Aorta (tissue), 5 donors: ENCODE results near the gene CAB39. TPM values are rescaled to one million over a fixed set of nuclear protein-coding genes. Genes with fewer than 3 reads are reported as not detected.

Experiments
- ATAC-seq: fragments of 200-7000 bp; cut with Tn5 transposase; one replicate; pipeline ENCODE4 v1.9.1; 2022; ENCODE audit warnings: moderate library complexity; ENCODE audit not compliant: low FRiP score
- DNase-seq, 2 donors: peaks; one replicate each; pipeline ENCODE4 v3.0.0-alpha.2; 2020
- H3K27ac ChIP-seq, 2 donors: one replicate each; pipeline ENCODE4 v1.5.1; 2013; ENCODE audit warnings: low read length in 2 of 2, mild to moderate bottlenecking in 2 of 2, moderate library complexity in 2 of 2, control low read depth in 1 of 2, inconsistent platforms in 1 of 2, low read depth in 1 of 2
- H3K27me3 ChIP-seq, 2 donors: one replicate each; pipeline ENCODE4 v1.6.1; 2013; ENCODE audit warnings: control low read depth in 1 of 2, low read length in 1 of 2, mild to moderate bottlenecking in 1 of 2, moderate library complexity in 1 of 2; ENCODE audit not compliant: insufficient read depth in 2 of 2, control insufficient read depth in 1 of 2
- H3K36me3 ChIP-seq, 2 donors: one replicate each; pipeline ENCODE4 v1.6.1; 2013; ENCODE audit warnings: control low read depth in 1 of 2, low read length in 1 of 2, mild to moderate bottlenecking in 1 of 2; ENCODE audit not compliant: insufficient read depth in 2 of 2, control insufficient read depth in 1 of 2
- H3K4me1 ChIP-seq, 2 donors: one replicate each; pipeline ENCODE4 v1.6.1; 2013; ENCODE audit warnings: low read length in 2 of 2, control low read depth in 1 of 2, mild to moderate bottlenecking in 1 of 2, moderate library complexity in 1 of 2; ENCODE audit not compliant: insufficient read depth in 2 of 2, control insufficient read depth in 1 of 2
- H3K4me3 ChIP-seq, 2 donors: one replicate each; pipeline ENCODE4 v1.5.1; 2013; ENCODE audit warnings: low read length in 2 of 2, control low read depth in 1 of 2, mild to moderate bottlenecking in 1 of 2
- H3K9me3 ChIP-seq: one replicate; pipeline ENCODE4 v1.6.1; 2013; ENCODE audit warnings: mild to moderate bottlenecking, low read length; ENCODE audit not compliant: control insufficient read depth
- WGBS, 2 donors: extraction: QIAGEN DNeasy Blood & Tissue Kit; methylation state at CpG; one replicate each; pipeline ENCODE4 v1.1.7; 2013; 5-methylcytosine and 5-hydroxymethylcytosine counted together
- intact Hi-C, 2 donors: fragments of 100-400 bp; cut with DNase I; formaldehyde crosslinking; loops; one replicate each; pipeline versions ENCODE4 v1.14.2 to v1.15.0; 2022
- polyA plus RNA-seq, 2 donors: library from polyadenylated mRNA; stranded (reverse); fragments of 200-250 nt; gene quantifications; one replicate each; pipeline ENCODE4 v1.2.3, GENCODE V29; 2013
- total RNA-seq, 2 donors: library from RNA; stranded (reverse); fragmentation: NEBNext Ultra II Directional; extraction: Animal tissue kit (Norgen Biotek cat#: 25700); gene quantifications; one replicate each; pipeline ENCODE4 v1.2.1, GENCODE V29; 2021
- donor health status: healthy with polysubstance abuse.
- donor health status: Bipolar disorder and iron deficiency.
- donor health status: DM: no; HTN: no; CAD: no.
- donor health status: DM: no; HTN: no; CAD: no.
- donor health status: DM: yes; HTN: yes; CAD: no.

CAB39 gene
- total and polyA plus RNA-seq, 4 donors = 27.3 to 81.1 (median 69.1) TPM

DNA sequence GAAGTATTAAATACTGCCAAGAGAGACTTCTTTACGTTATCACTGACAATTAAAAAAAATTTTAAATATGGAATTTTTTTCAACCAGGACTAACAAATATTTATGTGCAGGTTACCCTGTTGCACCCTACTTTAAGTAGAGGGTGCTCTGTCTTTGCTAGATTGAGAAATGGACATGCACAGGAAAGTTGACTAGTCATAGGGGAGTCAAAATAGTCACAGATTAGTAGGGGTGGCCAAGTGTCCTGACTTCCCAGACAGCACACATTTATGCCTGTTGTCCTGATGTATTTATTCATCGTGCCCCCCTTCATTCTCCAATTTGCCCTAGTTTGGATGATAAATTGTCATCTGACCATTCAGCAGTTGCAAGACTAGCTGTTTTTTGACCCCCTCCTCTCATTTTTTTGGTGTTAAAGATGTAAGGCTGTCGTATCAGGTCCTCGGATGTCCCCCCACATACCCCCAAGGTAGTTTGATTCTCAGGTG is 20.3 kb downstream of the CAB39 start:
- Histone ChIP-seq H3K4me3 (no peak overlapping the region), H3K27me3 (no peaks in the 10 kb centered on the region), H3K4me1 (peaks cover 2 to 15% of the 10 kb centered on the region in 2 donors), H3K36me3 (no peaks in the 10 kb centered on the region), H3K9me3 (no peaks in the 10 kb centered on the region), H3K27ac (no peak overlapping the region)
- no peak for DNase-seq
- no peak for ATAC-seq
- 69 to 86% methylated on average over 4 of the region's 4 CpGs for WGBS, 2 donors
- intact Hi-C loops = no loop called here

DNA sequence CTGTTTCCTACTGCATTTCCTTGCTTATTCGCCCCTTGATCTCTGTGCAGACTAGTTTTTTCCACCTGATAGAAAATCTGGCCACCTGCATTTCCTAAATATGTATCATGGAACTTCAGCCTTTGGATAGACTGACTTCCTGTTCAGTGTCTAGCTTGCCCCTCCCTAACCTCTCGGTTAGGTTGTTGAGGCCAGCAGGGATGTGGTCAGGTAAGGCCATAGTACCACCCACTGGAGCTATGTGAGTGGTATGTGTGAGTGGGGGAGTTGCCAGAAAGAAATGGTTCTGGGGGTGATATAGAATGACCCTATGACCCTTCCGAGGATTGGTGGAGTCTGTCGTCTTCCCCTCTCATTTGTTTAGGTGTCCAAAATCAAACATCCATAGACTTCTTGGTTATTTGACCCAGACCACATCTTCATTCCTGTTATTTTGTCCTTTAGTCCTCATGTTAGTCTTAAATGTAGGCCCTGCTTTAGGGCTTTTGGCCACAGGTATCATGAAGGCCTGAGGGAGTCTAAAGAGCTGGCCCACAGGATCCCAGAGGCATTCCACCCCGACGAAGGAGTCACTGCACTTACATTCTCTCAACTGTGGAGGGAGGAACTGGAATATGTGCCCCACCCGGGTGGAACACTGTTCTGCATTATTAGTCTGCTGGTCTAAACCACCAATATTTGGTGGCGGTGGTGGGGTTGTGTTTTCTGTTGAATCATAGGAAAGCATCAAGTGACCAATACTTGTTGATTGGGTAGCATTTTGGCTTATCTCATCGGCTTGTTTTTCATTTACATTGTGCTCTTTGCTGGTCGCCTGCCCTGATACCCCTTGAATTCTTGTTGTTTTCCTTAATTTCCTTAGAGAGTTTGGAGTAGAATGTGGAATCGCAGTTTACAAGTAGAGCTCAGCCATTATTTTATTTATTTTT is 21.9 kb downstream of the CAB39 start:
- Histone ChIP-seq H3K4me1 (peaks cover 2 to 18% of the 10 kb centered on the region in 2 donors), H3K36me3 (no peaks in the 10 kb centered on the region), H3K27me3 (no peaks in the 10 kb centered on the region), H3K27ac (no peak overlapping the region), H3K4me3 (no peak overlapping the region), H3K9me3 (no peaks in the 10 kb centered on the region)
- WGBS, 2 donors = 91 to 96% methylated on average over 11 of the region's 11 CpGs
- intact Hi-C loops = no loop called here
- no peak for ATAC-seq
- no peak for DNase-seq

DNA sequence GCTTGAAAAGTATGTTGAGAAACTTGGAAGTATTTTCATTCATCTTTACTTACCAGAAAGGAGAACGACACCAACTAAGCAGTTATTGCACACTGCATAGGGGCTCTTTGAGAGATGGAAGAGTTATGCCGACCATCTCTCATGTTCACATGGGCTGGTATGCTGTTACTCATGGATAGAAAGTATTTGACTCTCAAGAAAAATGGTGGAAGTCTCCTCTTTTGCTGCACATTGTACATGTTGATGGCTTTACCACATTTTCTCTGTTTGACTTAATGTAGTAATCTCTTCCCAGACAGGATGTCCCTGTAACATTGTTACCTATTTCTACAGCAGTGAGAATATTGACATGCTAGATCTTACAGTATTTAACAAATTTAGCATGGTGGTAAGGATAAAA is 23.2 kb downstream of the CAB39 start:
- intact Hi-C loops = no loop called here

DNA sequence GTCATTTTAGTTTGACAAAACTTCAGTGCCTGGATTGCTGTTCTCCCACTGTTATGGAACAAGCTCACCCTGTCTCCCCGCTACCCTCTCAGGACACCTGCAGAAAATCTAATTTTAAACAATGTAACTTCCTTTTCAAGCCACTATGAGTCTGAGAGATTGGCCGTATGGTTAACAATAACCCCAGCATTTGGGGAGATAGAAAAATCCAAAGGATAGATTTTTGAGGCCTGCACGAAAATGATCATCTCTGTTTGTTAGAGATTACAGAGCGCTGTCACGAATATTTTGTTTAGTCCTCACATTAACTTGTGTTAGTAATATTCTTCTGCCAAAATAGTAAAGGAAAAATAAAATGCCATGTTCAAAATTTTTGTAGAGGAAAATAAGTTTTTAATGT is 24.7 kb downstream of the CAB39 start:
- 80% methylated on average over 5 of the region's 5 CpGs for WGBS, 2 donors
- intact Hi-C loops = no loop called here
- Histone ChIP-seq H3K9me3 (no peaks in the 10 kb centered on the region), H3K27ac (peak overlapping the region; percentile 38 to 43), H3K36me3 (peaks cover 0 to 2% of the 10 kb centered on the region in 2 donors), H3K4me1 (peaks cover 2 to 18% of the 10 kb centered on the region in 2 donors), H3K27me3 (no peaks in the 10 kb centered on the region), H3K4me3 (no peak overlapping the region)
- ATAC-seq (no peak), DNase-seq (no peak)

More for the DNA sequence above, 23.2 kb downstream of the CAB39 start:
- WGBS, 2 donors = 85 to 94% methylated on average over 2 of the region's 2 CpGs
- DNase-seq (no peak), ATAC-seq (no peak)
- Histone ChIP-seq H3K4me3 (no peak overlapping the region), H3K27ac (peak overlapping the region in 1 of 2 donors; percentile 12), H3K4me1 (peaks cover 2 to 18% of the 10 kb centered on the region in 2 donors), H3K9me3 (no peaks in the 10 kb centered on the region), H3K27me3 (no peaks in the 10 kb centered on the region), H3K36me3 (no peaks in the 10 kb centered on the region)

DNA sequence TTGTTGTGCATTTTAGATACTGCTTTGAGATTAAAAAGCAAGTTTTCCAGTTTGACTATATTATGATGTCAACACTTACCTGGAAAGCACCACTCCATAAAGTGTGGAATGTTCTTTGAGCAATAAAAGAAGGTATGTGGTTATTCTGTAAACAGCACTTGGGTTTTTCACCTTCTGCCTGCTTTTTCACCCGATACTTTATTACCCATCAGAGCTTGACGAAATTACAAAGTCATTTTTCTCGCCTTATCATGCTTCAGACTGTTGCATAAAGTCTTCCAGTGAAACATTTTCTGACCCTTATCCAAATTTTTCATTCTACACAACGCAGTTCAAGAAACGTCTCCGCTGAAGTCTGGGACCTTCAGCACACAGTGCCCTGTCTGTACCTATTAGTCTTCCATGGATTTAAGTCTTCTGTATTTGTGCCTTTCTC is 25.2 kb downstream of the CAB39 start:
- Histone ChIP-seq H3K36me3 (peaks cover 0 to 2% of the 10 kb centered on the region in 2 donors), H3K4me3 (no peak overlapping the region), H3K27me3 (no peaks in the 10 kb centered on the region), H3K27ac (peak overlapping the region; percentile 88 to 98), H3K4me1 (peaks cover 3 to 18% of the 10 kb centered on the region in 2 donors), H3K9me3 (no peaks in the 10 kb centered on the region)
- WGBS, 2 donors = 3 to 11% methylated on average over 6 of the region's 6 CpGs
- no peak for DNase-seq
- peak; percentile 27 for ATAC-seq
- intact Hi-C loops = no loop called here

DNA sequence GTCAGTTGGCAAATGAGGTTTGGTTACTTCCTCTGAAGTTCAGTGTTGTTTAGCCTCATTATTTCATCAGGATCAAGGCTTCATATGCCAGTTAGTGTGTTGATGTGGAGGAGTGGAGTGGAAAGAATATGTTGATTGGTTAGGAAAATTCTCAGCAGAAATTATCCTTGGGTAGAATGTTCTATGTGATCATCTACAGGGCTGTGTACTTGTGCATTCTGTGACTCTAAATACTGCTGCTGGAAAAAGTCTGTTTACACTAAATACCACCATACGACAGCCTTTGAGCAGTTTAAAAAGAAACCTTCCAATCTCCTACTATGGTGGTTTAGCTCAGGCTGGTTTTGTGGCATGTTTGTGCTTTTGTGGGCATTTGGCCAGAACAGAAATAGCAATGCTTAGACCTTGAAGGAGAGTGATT is 25.8 kb downstream of the CAB39 start:
- H3K4me1 ChIP-seq = peaks cover 4 to 18% of the 10 kb centered on the region in 2 donors
- H3K36me3 ChIP-seq = peaks cover 0 to 2% of the 10 kb centered on the region in 2 donors
- H3K9me3 ChIP-seq = no peaks in the 10 kb centered on the region
- peak overlapping the region; percentile 50 to 98 for H3K27ac ChIP-seq
- intact Hi-C loops = no loop called here
- 0 to 4% methylated on average over 1 of the region's 1 CpG for WGBS, 2 donors
- no peak overlapping the region for H3K4me3 ChIP-seq
- no peaks in the 10 kb centered on the region for H3K27me3 ChIP-seq
- ATAC-seq = peak; percentile 53
- DNase-seq = no peak

DNA sequence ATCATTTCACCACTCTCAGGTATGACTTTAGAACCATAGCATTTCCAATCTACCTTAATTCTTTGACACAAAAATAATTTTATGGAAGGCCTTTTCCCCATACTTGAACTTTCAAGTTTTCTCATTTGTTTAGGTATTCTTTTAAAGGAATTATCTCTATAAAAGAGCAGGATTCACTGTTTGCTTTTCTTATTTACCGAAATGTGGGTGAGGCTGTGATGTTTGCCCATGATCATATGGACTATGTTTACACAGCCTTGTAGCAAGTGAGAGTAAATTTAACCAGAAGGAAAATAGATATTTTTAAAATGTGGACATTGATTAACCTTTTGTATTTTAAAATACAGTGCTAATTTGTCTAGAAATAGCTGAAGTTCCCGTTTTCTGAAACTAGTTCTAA is 26.3 kb downstream of the CAB39 start:
- Histone ChIP-seq H3K9me3 (no peaks in the 10 kb centered on the region), H3K36me3 (peaks cover 0 to 2% of the 10 kb centered on the region in 2 donors), H3K4me1 (peaks cover 4 to 17% of the 10 kb centered on the region in 2 donors), H3K27ac (no peak overlapping the region), H3K27me3 (no peaks in the 10 kb centered on the region), H3K4me3 (no peak overlapping the region)
- WGBS, 2 donors = 66 to 71% methylated on average over 2 of the region's 2 CpGs
- DNase-seq (no peak), ATAC-seq (no peak)
- intact Hi-C loops = no loop called here

DNA sequence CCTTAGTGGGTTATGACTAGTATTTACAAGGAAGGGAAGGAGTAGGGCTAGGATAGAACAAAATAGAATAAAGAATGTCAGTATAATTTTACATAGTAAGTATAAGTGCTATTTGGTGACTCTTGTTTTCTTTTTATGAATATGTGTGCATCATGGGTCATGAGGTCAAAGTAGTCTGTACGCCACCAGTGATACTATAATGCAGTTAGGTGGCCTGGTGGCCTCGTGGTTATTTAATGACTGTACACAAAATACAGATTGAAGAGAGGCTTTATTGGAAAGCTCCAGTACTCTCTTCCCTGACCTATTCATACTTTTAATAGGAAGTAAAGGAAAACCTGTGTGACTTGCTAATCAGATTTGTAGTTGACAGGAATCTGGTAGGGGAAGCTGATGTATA is 27.3 kb downstream of the CAB39 start:
- Histone ChIP-seq H3K27ac (no peak overlapping the region), H3K4me3 (no peak overlapping the region), H3K9me3 (no peaks in the 10 kb centered on the region), H3K36me3 (peaks cover 0 to 2% of the 10 kb centered on the region in 2 donors), H3K4me1 (peaks cover 4 to 16% of the 10 kb centered on the region in 2 donors), H3K27me3 (no peaks in the 10 kb centered on the region)
- intact Hi-C loops = no loop called here
- 94 to 97% methylated on average over 2 of the region's 2 CpGs for WGBS, 2 donors
- DNase-seq (no peak), ATAC-seq (no peak)

DNA sequence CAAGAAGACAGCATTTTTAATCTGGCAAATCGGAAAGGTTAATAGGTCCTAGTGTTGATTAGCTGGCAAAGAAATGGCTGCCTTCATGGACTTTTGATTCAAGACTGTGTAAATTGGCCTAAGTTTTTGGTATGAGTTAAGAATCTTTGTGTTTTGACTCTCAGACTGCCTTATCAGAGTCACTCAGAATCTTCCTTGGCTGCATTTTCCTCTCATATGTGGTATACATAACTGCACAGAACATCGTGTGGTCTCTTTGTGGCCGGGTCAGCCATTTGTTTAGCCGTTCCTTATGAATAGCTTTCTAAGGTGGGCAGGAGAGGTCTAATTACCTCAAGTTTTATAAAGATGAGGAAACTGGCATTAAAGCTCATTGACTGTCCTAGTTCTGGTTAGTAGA is 30.1 kb downstream of the CAB39 start:
- H3K36me3 ChIP-seq = peaks cover 0 to 2% of the 10 kb centered on the region in 2 donors
- H3K4me3 ChIP-seq = no peak overlapping the region
- 90 to 93% methylated on average over 4 of the region's 4 CpGs for WGBS, 2 donors
- ATAC-seq (no peak), DNase-seq (no peak)
- no peaks in the 10 kb centered on the region for H3K27me3 ChIP-seq
- no peaks in the 10 kb centered on the region for H3K9me3 ChIP-seq
- intact Hi-C loops = no loop called here
- H3K27ac ChIP-seq = no peak overlapping the region
- peaks cover 2 to 8% of the 10 kb centered on the region in 2 donors for H3K4me1 ChIP-seq
